Measurements from ENCODE around the gene NADK2.
"Not testable (repeated sequence)": the region's sequence is repeated elsewhere in the genome, so short reads cannot be mapped to it uniquely, and the experiment has no call there.

The NADK2 gene

DNA sequence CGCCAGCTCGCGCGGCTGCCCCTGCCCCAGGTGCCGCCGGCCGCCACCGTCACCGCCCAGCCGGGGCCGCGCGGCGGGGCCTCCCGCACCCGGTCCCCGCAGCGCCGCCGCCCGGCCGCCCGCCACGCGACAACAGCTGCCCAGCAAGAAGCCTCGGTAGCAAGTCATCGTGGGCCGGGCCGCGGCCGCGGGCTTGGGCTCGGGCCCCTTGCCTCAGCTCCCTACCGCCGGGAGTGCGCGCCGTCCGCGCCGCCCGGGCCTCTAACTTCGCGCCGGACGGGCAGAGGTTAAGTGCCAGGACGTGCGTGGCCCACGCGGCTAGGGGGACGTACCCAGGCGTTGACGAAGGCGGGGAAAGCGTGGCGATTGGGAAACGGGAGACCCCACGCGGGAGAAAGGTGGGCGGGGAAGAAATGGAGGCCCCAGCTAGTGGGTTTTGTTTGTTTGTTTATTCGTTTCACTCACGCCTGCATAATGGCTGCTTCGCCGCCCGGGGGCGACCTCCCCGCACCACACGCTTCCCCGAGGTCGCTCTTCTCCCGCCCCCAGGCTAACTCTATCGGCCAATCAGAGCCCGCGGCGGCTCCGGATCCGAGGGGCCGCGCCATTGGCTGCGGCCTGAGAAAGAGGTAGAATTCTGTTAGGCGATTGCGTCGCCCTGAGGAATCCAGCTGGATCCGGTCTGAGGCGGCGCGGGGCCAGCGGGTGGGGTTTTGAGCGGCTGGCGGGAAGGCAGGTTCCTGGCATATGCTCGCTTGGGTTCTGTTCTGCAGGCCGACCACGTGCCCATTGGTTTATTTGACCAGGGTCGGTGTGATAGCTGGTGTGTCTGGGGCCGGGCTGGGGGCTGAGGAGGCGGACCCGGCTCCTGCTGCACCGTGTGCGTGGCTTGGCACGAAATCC, at the start of gene NADK2:
Gene NADK2 (minus strand): TSS at position 295 of the 903 bp plus-strand sequence. CDS start 127 bp downstream, at position 168.
- peak; percentile 91 to 98 (median 94) for DNase-seq

DNA sequence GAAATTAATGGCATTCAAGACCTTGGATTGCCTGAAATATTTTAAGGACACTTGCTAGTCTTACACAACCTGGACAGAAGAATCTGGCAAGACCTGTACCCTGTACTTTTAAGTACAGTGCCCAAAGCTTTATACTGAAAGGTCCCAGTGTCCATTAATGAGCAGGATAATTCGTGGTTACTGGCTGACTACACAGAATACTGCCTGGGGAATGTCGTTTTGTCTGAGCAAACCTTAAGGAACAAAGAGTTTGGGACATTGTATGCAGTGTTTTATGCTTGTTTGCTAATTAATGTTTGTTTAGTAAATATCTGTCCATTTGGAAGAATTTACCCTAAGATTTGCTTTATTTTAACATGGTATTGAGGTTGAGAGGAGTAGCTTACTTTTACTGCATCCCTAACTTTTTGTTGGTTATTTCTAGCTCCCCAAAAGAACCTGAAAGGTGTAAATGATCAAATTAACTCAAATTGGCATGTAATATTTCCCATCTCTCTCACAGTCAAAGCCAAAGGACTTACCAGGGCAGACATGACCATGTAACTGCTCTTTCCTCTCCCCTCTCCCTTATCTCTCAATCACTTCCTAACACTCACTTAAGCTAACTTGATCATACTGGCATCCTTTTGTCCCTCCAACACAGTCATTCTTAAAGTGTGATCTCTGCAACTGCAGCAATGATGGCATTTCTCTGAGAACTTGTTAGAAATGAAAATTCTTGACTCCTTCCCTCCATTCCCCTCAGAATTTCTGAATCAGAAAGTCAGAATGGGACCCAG, 44.3 kb upstream of the NADK2 start:
- DNase-seq = no peak

DNA sequence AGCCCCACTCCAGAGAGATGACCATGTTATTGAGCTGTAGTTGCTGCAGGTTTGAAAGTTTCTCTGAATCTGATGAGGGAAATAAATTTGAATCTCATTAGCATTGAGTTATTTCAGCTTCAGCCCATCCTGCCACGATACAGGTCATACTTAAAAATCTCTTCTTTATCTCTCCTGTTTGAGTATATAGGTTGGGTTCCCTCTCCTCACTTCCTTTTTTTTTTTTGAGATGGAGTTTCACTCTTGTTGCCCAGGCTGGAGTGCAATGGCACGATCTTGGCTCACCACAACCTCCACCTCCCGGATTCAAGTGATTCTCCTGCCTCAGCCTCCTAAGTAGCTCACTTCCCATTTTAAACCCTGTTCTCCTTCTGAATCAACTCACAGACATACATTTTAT, 42.0 kb upstream of the NADK2 start:
- not testable (repeated sequence) for DNase-seq

DNA sequence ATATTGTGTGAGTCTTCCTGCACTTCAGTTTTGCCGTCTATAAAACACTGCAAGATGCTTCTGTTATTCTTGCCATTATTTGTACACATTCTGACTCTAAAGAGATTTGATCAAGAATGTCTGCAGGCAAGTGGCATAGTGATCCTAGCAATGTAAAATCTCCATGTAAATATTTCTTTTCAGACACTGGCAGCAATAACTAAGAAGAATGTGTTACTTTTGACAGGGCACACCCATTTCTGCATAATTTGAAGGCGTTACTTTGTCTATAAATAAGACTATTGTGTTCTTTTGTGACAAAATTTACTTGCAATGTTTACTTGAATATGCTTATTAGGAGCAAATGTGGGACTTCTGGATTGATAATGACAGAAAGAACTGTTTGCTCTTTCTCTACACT, 39.9 kb upstream of the NADK2 start:
- no peak for DNase-seq

GRCh38 chr5:36279054-36279698, 37.5 kb upstream of the NADK2 start:
- DNase-seq = no peak

- DNase-seq = no peak
Measured at GRCh38 chr5:36277521-36278176, 35.9 kb upstream of the NADK2 start.

- DNase-seq = no peak
Measured at GRCh38 chr5:36276864-36277263, 35.1 kb upstream of the NADK2 start.

DNA sequence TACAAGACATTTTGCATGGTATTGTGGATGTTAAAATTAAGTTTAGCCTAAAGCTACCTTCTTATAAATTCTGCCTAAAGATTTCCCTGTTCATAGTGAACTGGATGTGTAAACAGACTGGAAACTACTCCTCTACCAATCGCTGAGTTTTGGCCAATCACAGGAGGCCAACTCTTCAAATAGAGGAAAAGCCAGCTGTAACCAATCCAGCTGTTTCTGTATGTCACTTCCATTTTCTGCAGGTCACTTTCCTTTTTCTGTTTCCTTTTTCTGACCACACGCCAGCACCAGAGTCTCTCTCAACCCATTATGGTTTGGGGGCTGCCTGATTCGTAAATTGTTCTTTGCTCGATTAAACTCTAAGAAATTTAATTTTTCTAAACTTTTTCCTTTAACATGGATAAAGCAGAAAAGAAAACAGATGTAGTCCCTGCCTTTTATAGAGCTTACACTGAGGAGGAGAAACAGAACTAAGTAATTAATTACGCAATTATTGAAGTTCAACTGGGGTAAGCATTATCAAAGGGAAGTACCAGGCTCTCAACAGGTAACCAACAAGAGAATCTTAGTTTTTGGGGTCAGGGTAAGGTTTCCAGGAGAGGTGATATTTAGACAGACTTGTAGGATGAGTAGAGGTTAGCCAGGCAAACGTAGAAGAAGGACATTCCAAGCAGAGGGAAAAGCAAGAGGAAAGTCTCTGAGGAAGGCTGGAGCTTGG, 32.2 kb upstream of the NADK2 start:
- DNase-seq = no peak

DNA sequence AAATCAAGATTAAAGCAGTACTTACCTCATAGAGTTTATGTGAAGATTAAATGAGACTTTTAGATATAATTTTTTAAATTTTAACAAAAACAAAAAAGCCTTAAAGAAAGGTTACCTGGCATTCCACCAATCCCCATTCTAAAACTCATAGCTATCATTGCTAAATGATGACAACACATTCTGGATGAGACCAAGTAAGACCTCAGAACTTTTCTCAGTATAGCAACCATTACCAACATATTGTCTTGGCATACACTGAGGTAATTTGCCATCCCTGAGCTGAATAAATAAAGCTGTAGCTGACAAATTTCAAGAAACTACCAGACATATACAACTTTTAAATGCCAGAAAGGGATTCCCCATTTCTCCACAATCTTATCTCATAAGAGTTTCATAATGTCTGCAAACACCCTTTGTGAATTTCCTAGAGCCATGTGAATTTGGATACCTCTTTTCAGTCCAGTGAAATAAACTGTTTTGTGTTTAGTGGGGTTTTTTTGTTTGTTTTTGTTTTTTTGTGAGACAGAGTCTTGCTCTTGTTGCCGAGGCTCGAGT, 30.5 kb upstream of the NADK2 start:
- DNase-seq = no peak

DNA sequence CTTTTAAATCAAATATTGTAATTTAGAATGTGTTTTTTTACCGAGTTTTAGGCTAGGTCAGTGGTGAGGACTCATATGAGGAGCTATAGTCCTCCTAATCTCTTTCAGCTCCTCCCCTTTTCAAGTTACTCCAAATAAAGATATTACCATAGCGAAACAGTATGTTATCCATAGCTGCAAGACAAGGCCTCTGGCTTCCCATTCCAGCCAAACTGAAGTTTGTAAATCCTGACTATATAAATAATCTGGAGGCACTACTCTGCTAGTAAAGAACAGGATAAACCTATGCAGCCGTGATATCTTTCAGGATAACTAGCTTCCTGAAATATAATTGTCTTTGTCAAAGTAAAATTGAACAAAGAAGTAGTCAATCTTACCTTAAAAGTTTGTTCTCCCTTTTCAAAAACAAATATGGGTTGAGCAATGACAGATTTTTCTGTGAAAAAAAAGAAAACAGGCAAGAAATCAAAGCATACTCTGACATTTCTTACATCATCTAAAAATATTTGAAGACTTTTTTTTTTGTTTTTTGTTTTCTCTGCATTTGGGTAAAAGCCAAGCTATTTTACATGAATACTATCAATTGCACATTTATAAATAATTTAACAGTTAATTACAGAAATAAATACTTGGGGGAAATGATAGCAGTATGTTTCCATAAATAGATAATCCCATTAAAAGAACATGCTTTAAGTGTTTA, 29.3 kb upstream of the NADK2 start:
- DNase-seq = no peak

DNA sequence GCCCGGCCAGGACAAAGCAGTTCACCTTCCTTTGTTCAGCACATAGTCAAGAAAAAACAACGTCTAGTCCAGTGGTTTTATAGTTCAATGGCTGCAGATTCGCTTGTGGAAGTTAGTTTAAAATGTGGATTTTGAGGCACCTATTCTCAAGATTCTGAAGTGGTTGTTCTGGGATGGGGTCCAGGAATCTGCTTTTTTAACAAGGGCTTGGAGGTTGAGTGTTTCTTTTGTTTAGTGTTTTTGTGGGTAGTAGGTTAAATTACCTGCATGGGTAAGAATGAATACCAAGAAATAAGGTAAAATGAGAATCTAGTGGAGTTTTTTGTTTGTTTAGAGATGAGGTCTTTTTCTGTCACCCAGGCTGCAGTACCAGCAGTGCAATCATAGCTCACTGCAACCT, 28.4 kb upstream of the NADK2 start:
- DNase-seq = no peak

- no peak for DNase-seq
Measured at GRCh38 chr5:36269478-36269877, 27.8 kb upstream of the NADK2 start.

GRCh38 chr5:36267905-36268304, 26.2 kb upstream of the NADK2 start:
- no peak for DNase-seq

DNA sequence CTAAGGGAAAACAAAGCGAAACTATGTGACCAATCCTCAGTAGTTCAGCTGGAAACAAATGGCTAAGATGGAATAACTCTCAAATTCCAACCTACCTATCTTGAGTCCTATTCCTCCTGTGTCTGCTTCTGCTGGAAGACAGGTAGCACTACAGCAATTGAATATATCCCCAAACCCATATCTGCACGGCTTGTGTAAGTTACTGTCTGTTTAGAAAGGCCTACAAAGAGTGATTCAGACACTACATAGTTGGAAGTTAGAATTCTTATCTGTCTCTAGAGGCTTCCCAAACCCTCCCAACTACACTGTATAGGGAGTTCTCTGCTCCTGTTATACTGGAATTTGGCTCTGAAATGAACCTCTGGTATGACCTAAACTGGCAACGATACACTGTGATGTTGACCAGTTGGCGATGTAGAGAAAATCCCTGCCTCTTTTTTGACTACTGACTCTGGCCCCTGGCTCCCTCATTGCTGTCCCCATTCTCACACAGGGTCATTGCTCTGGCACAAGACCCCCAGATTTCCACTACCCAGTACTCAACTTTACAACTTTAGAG, 22.6 kb upstream of the NADK2 start:
- no peak for DNase-seq

DNA sequence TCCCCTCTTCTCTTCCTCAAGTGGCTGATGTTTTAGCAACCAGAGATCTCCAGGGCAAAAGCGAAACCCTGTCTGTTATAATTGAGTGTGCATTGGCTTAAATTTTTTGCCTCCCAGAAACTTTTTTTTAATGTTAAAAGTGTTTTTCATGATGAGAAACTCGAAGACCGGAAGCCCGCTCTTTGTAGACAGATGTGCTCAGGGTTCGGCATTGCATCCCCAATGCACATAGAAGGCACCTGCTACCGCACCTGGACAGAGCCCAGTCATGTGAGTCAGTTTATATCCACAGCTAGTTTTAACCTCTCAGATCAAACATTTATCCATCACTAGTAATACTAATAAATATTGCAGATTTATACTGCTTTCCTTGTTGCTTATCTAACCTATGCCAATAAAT, 19.5 kb upstream of the NADK2 start:
- no peak for DNase-seq

- DNase-seq = no peak
Measured at GRCh38 chr5:36253575-36253974, 11.8 kb upstream of the NADK2 start.

DNA sequence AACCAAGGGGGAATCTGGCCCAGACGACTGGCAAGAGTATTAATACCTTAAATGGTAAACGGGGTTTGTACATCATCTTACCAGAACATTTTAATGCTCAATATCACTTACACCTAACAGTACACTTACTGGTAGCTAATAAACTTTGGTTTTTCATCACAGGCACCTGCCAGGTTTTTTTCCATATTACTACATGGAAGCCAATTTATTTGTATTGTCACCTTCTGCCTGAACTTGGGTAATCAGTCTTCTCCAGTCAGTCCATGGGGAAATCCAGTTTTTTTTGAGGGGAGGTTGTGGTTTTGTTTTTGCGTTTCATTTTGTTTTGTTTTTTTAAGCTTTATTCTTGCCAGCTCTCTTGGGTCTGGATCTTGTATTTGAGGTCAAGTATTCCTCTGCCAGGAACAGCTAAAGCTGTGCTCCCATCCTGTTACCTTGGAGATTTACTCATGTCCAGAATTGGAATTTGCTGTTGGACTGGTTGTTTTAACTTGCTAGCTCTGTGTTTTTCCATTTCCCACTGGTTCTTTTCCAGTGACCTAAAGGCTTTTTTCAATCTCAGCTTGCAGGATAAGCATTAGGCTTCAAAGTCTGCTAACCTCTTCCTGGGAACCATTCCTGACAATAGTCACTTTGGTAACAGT, 11.1 kb upstream of the NADK2 start:
- no peak for DNase-seq

GRCh38 chr5:36251218-36251617, 9.5 kb upstream of the NADK2 start:
- DNase-seq = no peak

DNA sequence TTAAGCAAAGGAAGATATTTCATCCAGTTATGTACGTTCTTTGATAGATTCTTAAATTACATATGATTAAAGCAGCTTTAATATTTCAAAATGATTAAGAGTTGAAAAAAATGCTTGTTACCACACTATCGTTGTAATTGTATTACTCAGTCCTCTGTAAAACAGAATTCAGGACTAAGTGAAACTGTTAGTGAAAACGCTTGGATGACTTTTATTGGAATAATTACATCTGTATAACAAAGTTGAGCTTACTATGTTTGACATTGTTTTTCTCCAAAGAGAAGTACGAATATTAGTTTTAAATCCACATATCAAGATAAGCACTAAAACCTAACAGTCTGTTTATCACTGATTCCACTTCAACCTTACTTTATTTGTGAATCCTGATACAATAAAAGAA, 8.7 kb upstream of the NADK2 start:
- DNase-seq = no peak

GRCh38 chr5:36246036-36246800, 4.5 kb upstream of the NADK2 start:
- DNase-seq = no peak
